ENCODE results near the gene PTPN14.

The PTPN14 gene

GRCh38 chr1:214331827-214332423, 219.5 kb downstream of the PTPN14 start:
- H3K9me3 Mint-ChIP-seq = no peaks in the 10 kb centered on the region

GRCh38 chr1:214331180-214331579, 220.2 kb downstream of the PTPN14 start:
- no peak overlapping the region for H3K27ac Mint-ChIP-seq
- no peaks in the 10 kb centered on the region for H3K4me1 Mint-ChIP-seq
- no peak overlapping the region for H3K4me3 Mint-ChIP-seq
- no peak for TF ChIP-seq CTCF (IDR thresholded peaks at IDR 0.05; ENCODE audit: unreplicated experiment in 3 of 3)
- H3K9me3 Mint-ChIP-seq = no peaks in the 10 kb centered on the region
- peaks cover 17% of the 10 kb centered on the region for H3K36me3 Mint-ChIP-seq (ENCODE audit: low read depth)
- peaks cover 4% of the 10 kb centered on the region for H3K27me3 Mint-ChIP-seq (ENCODE audit: low read depth)

More at GRCh38 chr1:214331827-214332423, 219.5 kb downstream of the PTPN14 start:
- no peak overlapping the region for H3K27ac Mint-ChIP-seq
- peak; percentile 58 to 71 (median 63) for TF ChIP-seq CTCF (IDR thresholded peaks at IDR 0.05; ENCODE audit: unreplicated experiment in 3 of 3)
- peaks cover 4% of the 10 kb centered on the region for H3K27me3 Mint-ChIP-seq (ENCODE audit: low read depth)
- peaks cover 3% of the 10 kb centered on the region for H3K4me1 Mint-ChIP-seq
- H3K36me3 Mint-ChIP-seq (ENCODE audit: low read depth) = peaks cover 14% of the 10 kb centered on the region
- H3K4me3 Mint-ChIP-seq = no peak overlapping the region

- Mint-ChIP-seq H3K27me3 (ENCODE audit: low read depth) (peaks cover 4% of the 10 kb centered on the region), H3K9me3 (no peaks in the 10 kb centered on the region), H3K27ac (no peak overlapping the region), H3K4me1 (no peaks in the 10 kb centered on the region), H3K4me3 (no peak overlapping the region), H3K36me3 (ENCODE audit: low read depth) (peaks cover 17% of the 10 kb centered on the region)
- no peak for TF ChIP-seq CTCF (IDR thresholded peaks at IDR 0.05; ENCODE audit: unreplicated experiment in 3 of 3)
Measured at GRCh38 chr1:214330715-214331114, 220.7 kb downstream of the PTPN14 start.

GRCh38 chr1:214330222-214330621, 221.2 kb downstream of the PTPN14 start:
- H3K27me3 Mint-ChIP-seq (ENCODE audit: low read depth) = peaks cover 4% of the 10 kb centered on the region
- H3K9me3 Mint-ChIP-seq = no peaks in the 10 kb centered on the region
- H3K36me3 Mint-ChIP-seq (ENCODE audit: low read depth) = peaks cover 17% of the 10 kb centered on the region
- H3K27ac Mint-ChIP-seq = no peak overlapping the region
- no peaks in the 10 kb centered on the region for H3K4me1 Mint-ChIP-seq
- no peak overlapping the region for H3K4me3 Mint-ChIP-seq
- TF ChIP-seq CTCF (IDR thresholded peaks at IDR 0.05; ENCODE audit: unreplicated experiment in 3 of 3) = no peak

GRCh38 chr1:214329470-214330220, 221.8 kb downstream of the PTPN14 start:
- Mint-ChIP-seq H3K4me1 (no peaks in the 10 kb centered on the region), H3K4me3 (no peak overlapping the region), H3K27ac (no peak overlapping the region), H3K27me3 (ENCODE audit: low read depth) (peaks cover 4% of the 10 kb centered on the region), H3K36me3 (ENCODE audit: low read depth) (peaks cover 13% of the 10 kb centered on the region), H3K9me3 (no peaks in the 10 kb centered on the region)
- TF ChIP-seq CTCF (IDR thresholded peaks at IDR 0.05; ENCODE audit: unreplicated experiment in 3 of 3) = no peak

Measured in nephron (organoid).